Measurements from ENCODE around the gene NLRP13. TPM values are rescaled to one million over a fixed set of nuclear protein-coding genes. Genes with fewer than 3 reads are reported as not detected.
"Not testable (repeated sequence)": the region's sequence is repeated elsewhere in the genome, so short reads cannot be mapped to it uniquely, and the experiment has no call there.

NLRP13 gene
- total and polyA plus RNA-seq, 9 donors: 0.27 to 0.65 TPM; not detected in 7

DNA sequence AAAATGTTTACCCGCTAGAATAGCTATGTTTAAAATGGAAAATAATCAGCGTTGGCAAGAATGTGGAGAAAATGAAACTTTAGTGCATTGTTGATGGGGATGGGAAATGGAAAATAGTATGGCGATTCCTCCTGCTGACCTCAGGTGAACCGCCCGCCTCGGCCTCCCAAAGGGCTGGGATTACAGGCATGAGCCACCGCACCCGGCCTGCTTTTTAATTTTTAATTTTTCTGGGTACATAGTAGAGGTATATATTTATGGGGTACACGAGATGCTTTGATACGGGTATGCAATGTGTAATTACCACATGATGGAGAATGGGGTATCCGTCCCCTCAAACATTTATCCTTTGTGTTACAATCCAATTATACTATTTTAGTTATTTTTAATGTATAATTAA, 8.2 kb upstream of the NLRP13 start:
- intact Hi-C loops (cut with DNase I): no loop called here
- Histone ChIP-seq H3K4me3 (no peak overlapping the region), H3K36me3 (no peaks in the 10 kb centered on the region), H3K9me3 (no peaks in the 10 kb centered on the region), H3K4me1 (ENCODE audit: insufficient read depth) (no peaks in the 10 kb centered on the region), H3K27me3 (no peaks in the 10 kb centered on the region), H3K27ac (no peak overlapping the region)
- WGBS, 3 donors: 85 to 88% (median 87%) methylated on average over 11 of the region's 11 CpGs
- no peak for DNase-seq
- no peak for TF ChIP-seq POLR2A (IDR thresholded peaks at IDR 0.05)
- TF ChIP-seq, protein P1, sequence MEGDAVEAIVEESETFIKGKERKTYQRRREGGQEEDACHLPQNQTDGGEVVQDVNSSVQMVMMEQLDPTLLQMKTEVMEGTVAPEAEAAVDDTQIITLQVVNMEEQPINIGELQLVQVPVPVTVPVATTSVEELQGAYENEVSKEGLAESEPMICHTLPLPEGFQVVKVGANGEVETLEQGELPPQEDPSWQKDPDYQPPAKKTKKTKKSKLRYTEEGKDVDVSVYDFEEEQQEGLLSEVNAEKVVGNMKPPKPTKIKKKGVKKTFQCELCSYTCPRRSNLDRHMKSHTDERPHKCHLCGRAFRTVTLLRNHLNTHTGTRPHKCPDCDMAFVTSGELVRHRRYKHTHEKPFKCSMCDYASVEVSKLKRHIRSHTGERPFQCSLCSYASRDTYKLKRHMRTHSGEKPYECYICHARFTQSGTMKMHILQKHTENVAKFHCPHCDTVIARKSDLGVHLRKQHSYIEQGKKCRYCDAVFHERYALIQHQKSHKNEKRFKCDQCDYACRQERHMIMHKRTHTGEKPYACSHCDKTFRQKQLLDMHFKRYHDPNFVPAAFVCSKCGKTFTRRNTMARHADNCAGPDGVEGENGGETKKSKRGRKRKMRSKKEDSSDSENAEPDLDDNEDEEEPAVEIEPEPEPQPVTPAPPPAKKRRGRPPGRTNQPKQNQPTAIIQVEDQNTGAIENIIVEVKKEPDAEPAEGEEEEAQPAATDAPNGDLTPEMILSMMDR (IDR thresholded peaks at IDR 0.05): no peak
- no peak for TF ChIP-seq EP300 (IDR thresholded peaks at IDR 0.05)

DNA sequence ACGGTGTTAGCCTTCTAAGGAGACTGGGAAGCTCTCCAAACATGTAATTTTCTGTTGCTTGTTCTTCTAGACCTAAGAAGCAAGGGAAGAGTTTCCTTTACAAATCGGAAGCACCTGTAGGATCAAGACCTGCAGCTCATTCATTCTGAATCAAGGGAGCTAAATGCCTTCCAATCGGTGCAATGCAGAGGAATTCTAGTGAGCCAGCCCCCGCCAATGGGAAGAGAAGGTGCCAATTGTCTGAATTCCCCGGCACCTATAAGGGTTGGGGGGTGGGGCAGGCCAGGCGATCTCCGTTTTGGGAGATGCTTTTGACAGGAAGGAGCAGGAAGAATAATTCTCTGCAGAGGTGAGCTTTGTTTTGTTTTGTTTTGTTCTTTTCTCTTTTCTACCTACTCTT, 7.1 kb upstream of the NLRP13 start:
- Histone ChIP-seq H3K27me3 (no peaks in the 10 kb centered on the region), H3K36me3 (no peaks in the 10 kb centered on the region), H3K4me3 (no peak overlapping the region), H3K9me3 (no peaks in the 10 kb centered on the region), H3K4me1 (ENCODE audit: insufficient read depth) (no peaks in the 10 kb centered on the region), H3K27ac (no peak overlapping the region)
- no peak for TF ChIP-seq POLR2A (IDR thresholded peaks at IDR 0.05)
- intact Hi-C loops (cut with DNase I): no loop called here
- no peak for DNase-seq
- WGBS, 3 donors: 64 to 69% (median 65%) methylated on average over 7 of the region's 7 CpGs

DNA sequence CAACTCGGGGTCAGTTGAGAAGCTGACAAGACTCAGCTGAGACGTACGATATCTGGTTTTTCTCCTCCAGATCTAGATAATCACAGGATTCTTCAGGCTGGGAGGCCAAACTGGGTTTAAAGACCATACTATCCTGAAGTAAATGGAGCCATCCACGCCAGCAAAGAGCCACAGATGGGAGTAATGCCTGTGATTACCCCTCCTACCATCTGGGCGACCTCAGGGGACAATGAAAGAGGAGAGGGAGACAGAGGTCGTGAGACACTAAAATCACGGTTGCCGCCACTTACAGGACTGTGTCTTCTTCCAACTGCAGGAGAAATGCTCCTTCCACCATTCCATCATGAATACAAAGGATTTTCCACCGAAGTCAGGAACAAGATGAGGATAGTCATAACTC, 3.1 kb upstream of the NLRP13 start:
- Histone ChIP-seq H3K36me3 (no peaks in the 10 kb centered on the region), H3K27me3 (no peaks in the 10 kb centered on the region), H3K9me3 (no peaks in the 10 kb centered on the region), H3K4me3 (no peak overlapping the region), H3K4me1 (ENCODE audit: insufficient read depth) (no peaks in the 10 kb centered on the region), H3K27ac (no peak overlapping the region)
- DNase-seq: no peak
- WGBS, 3 donors: 64 to 76% (median 65%) methylated on average over 9 of the region's 9 CpGs
- no peak for TF ChIP-seq POLR2A (IDR thresholded peaks at IDR 0.05)
- intact Hi-C loops (cut with DNase I): no loop called here

DNA sequence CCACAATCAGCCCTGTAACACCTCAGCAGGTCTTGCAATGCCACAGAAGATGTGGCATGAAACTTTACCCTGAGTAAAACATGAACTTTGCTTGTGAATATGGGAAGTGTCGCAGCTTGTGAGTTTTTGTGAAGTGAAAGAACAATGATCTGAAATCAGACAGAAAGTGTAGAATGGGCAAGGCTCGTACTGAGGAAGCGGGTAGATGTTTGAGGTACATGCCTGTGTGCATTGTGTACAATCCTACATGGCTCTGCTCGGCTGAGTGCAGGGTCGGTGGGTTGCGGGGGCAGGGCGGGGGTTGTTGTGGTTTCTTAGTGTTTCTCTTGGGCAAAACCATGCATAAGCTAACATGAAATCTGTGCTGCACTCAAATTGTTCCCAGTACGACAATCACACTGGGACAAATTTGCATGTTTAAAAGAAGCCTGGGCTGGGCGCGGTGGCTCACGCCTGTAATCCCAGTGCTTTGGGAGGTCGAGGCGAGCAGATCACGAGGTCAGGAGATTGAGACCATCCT, 1.1 kb downstream of the NLRP13 start:
- no peaks in the 10 kb centered on the region for H3K27me3 ChIP-seq
- H3K4me1 ChIP-seq (ENCODE audit: insufficient read depth): no peaks in the 10 kb centered on the region
- no peak for DNase-seq
- no peaks in the 10 kb centered on the region for H3K36me3 ChIP-seq
- H3K9me3 ChIP-seq: no peaks in the 10 kb centered on the region
- no peak overlapping the region for H3K4me3 ChIP-seq
- no peak overlapping the region for H3K27ac ChIP-seq
- TF ChIP-seq POLR2A (IDR thresholded peaks at IDR 0.05): no peak
- no peak for TF ChIP-seq EP300 (IDR thresholded peaks at IDR 0.05)
- TF ChIP-seq, protein P1 (IDR thresholded peaks at IDR 0.05): no peak
- 67 to 87% (median 80%) methylated on average over 14 of the region's 14 CpGs for WGBS, 3 donors
- intact Hi-C loops (cut with DNase I): no loop called here

DNA sequence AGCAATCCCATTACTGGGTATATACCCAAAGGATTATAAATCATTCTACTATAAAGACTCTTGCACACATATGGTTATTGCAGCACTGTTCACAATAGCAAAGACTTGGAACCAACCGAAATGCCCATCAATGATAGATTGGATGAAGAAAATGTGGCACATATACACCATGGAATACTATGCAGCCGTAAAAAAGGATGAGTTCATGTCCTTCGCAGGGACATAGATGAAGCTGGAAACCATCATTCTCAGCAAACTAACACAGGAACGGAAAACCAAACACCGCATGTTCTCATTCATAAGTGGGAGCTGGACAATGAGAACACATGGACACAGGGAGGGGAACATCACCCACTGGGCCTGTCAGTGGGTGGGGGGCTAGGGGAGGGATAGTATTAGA, 2.9 kb downstream of the NLRP13 start:
- H3K27ac ChIP-seq; H3K27me3 ChIP-seq; H3K9me3 ChIP-seq; H3K4me1 ChIP-seq (ENCODE audit: insufficient read depth); intact Hi-C loops (cut with DNase I); H3K4me3 ChIP-seq; DNase-seq; H3K36me3 ChIP-seq: not testable (repeated sequence)
- WGBS, 3 donors: 83 to 95% (median 89%) methylated on average over 5 of the region's 5 CpGs

DNA sequence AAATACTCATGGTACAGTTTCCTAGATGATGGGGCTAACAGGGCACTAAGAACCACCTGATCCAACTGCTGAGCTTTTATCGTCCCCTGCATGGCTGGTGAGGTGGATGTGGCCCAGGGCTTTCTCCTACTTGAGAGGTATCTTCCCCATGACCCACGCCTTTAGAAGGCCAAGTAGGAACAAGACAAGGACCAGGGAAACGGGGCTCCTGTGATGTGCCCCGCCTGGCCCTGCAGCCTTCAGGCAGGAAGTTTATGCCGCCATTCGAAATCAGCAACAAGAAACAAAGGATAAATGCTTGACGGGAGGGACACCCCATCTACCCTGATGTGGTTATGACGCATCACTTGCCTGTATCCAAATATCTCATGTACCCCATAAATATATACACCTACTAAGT, 4.1 kb downstream of the NLRP13 start:
- TF ChIP-seq EP300 (IDR thresholded peaks at IDR 0.05) (no peak), POLR2A (IDR thresholded peaks at IDR 0.05) (no peak)
- TF ChIP-seq, protein P1 (IDR thresholded peaks at IDR 0.05): no peak
- no peak for DNase-seq
- WGBS, 3 donors: 73 to 81% (median 79%) methylated on average over 8 of the region's 8 CpGs
- Histone ChIP-seq H3K27ac (no peak overlapping the region), H3K27me3 (no peaks in the 10 kb centered on the region), H3K9me3 (no peaks in the 10 kb centered on the region), H3K4me1 (ENCODE audit: insufficient read depth) (no peaks in the 10 kb centered on the region), H3K36me3 (no peaks in the 10 kb centered on the region), H3K4me3 (no peak overlapping the region)
- intact Hi-C loops (cut with DNase I): no loop called here
